ENCODE data around the gene FKBP6.
"Not testable (repeated sequence)": the region's sequence is repeated elsewhere in the genome, so short reads cannot be mapped to it uniquely, and the experiment has no call there.

The FKBP6 gene

GRCh38 chr7:73387908-73388414 is 60.0 kb downstream of the FKBP6 start:
- in situ Hi-C loops (cut with MboI; ENCODE audit: low sequenced_read_pairs): no loop called here

- in situ Hi-C loops (cut with MboI; ENCODE audit: low sequenced_read_pairs): no loop called here
Measured at GRCh38 chr7:73391396-73391795, 63.4 kb downstream of the FKBP6 start.

GRCh38 chr7:73394422-73394821 is 66.5 kb downstream of the FKBP6 start:
- in situ Hi-C loops (cut with MboI; ENCODE audit: low sequenced_read_pairs): no loop called here

GRCh38 chr7:73395538-73396503 is 67.9 kb downstream of the FKBP6 start:
- in situ Hi-C loops (cut with MboI; ENCODE audit: low sequenced_read_pairs): no loop called here

- in situ Hi-C loops (cut with MboI; ENCODE audit: low sequenced_read_pairs): no loop called here
Measured at GRCh38 chr7:73397521-73398281, 69.7 kb downstream of the FKBP6 start.

- in situ Hi-C loops (cut with MboI; ENCODE audit: low sequenced_read_pairs): not testable (repeated sequence)
Measured at GRCh38 chr7:73399185-73400050, 71.5 kb downstream of the FKBP6 start.

GRCh38 chr7:73404860-73405259 is 76.9 kb downstream of the FKBP6 start:
- in situ Hi-C loops (cut with MboI; ENCODE audit: low sequenced_read_pairs): not testable (repeated sequence)

Measured in HL-60/S4 treated with retinoic acid at 250 ng/mL for 4 days and 3 days (cell line).